Neural cell (in vitro differentiated cells): ENCODE results near the gene CDH16. TPM values are rescaled to one million over a fixed set of nuclear protein-coding genes. Genes with fewer than 3 reads are reported as not detected.

Experiments used
- H2AFZ ChIP-seq: fragments of 200-600, 300-800 bp; sonication (generic), shearing (Covaris generic); 2 replicates; pipeline ENCODE4 v1.6.0; 2014; ENCODE audit warnings: low read depth, mild to moderate bottlenecking, antibody characterized with exemption, low read length, moderate library complexity
- H3F3A ChIP-seq: fragments of 200-600 bp; shearing (Covaris generic); 2 replicates; pipeline ENCODE4 v1.6.1; 2016; ENCODE audit warnings: mild to moderate bottlenecking, moderate library complexity, mixed read lengths, antibody characterized with exemption, low read length; ENCODE audit not compliant: insufficient read depth, poor library complexity, severe bottlenecking
- H3K27ac ChIP-seq: fragments of 200-600, 300-800 bp; sonication (generic), shearing (Covaris generic); 2 replicates; pipeline ENCODE4 v1.5.1; 2014; ENCODE audit warnings: mild to moderate bottlenecking, low read length, moderate library complexity
- H3K27me3 ChIP-seq: fragments of 300-800, 200-600 bp; sonication (generic), shearing (Covaris generic); 2 replicates; pipeline ENCODE4 v1.6.0; 2014; ENCODE audit warnings: mild to moderate bottlenecking, low read depth, low read length, moderate library complexity; ENCODE audit not compliant: insufficient read depth
- H3K36me3 ChIP-seq: fragments of 300-800, 200-600 bp; sonication (generic), shearing (Covaris generic); 2 replicates; pipeline ENCODE4 v1.5.1; 2014; ENCODE audit warnings: mild to moderate bottlenecking, antibody characterized with exemption, low read length, moderate library complexity; ENCODE audit not compliant: insufficient read depth
- H3K4me2 ChIP-seq: fragments of 300-800, 200-600 bp; sonication (generic), shearing (Covaris generic); 2 replicates; pipeline ENCODE4 v1.6.0; 2014; ENCODE audit warnings: mild to moderate bottlenecking, low read length
- H3K4me3 ChIP-seq: fragments of 300-800, 200-600 bp; sonication (generic), shearing (Covaris generic); 2 replicates; pipeline ENCODE4 v1.5.1; 2014; ENCODE audit warnings: mild to moderate bottlenecking, low read length, moderate library complexity
- H3K79me2 ChIP-seq: fragments of 200-600 bp; shearing (Covaris generic); replicated peaks from 2 replicates; pipeline ENCODE4 v1.6.0; 2014; ENCODE audit warnings: mild to moderate bottlenecking, low read length, moderate library complexity; ENCODE audit not compliant: insufficient read depth
- H3K9ac ChIP-seq: fragments of 300-800, 200-600 bp; sonication (generic), shearing (Covaris generic); 2 replicates; pipeline ENCODE4 v1.6.1; 2016; ENCODE audit warnings: mild to moderate bottlenecking, low read length, mixed read lengths
- H3K9me2 ChIP-seq: fragments of 200-600 bp; shearing (Covaris generic); 2 replicates; pipeline ENCODE4 v1.6.1; 2016; ENCODE audit warnings: mild to moderate bottlenecking, low read length, mixed read lengths; ENCODE audit not compliant: insufficient read depth
- H3K9me3 ChIP-seq: fragments of 200-600, 300-800 bp; sonication (generic), shearing (Covaris generic); 2 replicates; pipeline ENCODE4 v1.6.1; 2016; ENCODE audit warnings: mild to moderate bottlenecking, mixed run types, low read length, moderate library complexity, mixed read lengths
- H4K20me1 ChIP-seq: fragments of 200-600 bp; shearing (Covaris generic); 2 replicates; pipeline ENCODE4 v1.6.1; 2016; ENCODE audit warnings: mild to moderate bottlenecking, mixed run types; ENCODE audit not compliant: insufficient read depth
- CTCF ChIP-seq: fragments of 450-650 bp; IDR thresholded peaks from 2 replicates; pipeline ENCODE4 v1.5.1; 2014; ENCODE audit warnings: antibody characterized with exemption, mild to moderate bottlenecking, moderate library complexity; ENCODE audit not compliant: poor library complexity, severe bottlenecking
- EP300 ChIP-seq: fragments of 450-650 bp; conservative IDR thresholded peaks from 2 replicates; pipeline ENCODE4 v1.6.1; 2014; ENCODE audit warnings: antibody characterized with exemption, mild to moderate bottlenecking, moderate library complexity; ENCODE audit not compliant: poor library complexity, severe bottlenecking
- EZH2 ChIP-seq: fragments of 200-600, 300-800 bp; shearing (Covaris generic), sonication (generic); IDR thresholded peaks from 2 replicates; pipeline ENCODE4 v1.6.1; 2014; ENCODE audit warnings: antibody characterized with exemption, low read length, borderline replicate concordance, mild to moderate bottlenecking; ENCODE audit not compliant: insufficient read depth, poor library complexity, severe bottlenecking
- MXI1 ChIP-seq: fragments of 450-650 bp; conservative IDR thresholded peaks from 2 replicates; pipeline ENCODE4 v1.6.1; 2014; ENCODE audit warnings: antibody characterized with exemption, mild to moderate bottlenecking; ENCODE audit not compliant: poor library complexity, severe bottlenecking
- POLR2AphosphoS5 ChIP-seq: IDR thresholded peaks from 2 replicates; pipeline ENCODE4 v1.6.1; 2012
- RAD21 ChIP-seq: fragments of 450-650 bp; conservative IDR thresholded peaks from 2 replicates; pipeline ENCODE4 v1.6.1; 2014; ENCODE audit warnings: antibody characterized with exemption, mild to moderate bottlenecking, moderate library complexity
- REST ChIP-seq: IDR thresholded peaks from 2 replicates; pipeline ENCODE4 v1.6.1; 2012; ENCODE audit warnings: borderline replicate concordance
- SMC3 ChIP-seq: fragments of 450-650 bp; conservative IDR thresholded peaks from 2 replicates; pipeline ENCODE4 v1.6.1; 2014; ENCODE audit warnings: antibody characterized with exemption, mild to moderate bottlenecking, moderate library complexity; ENCODE audit not compliant: poor library complexity
- TAF1 ChIP-seq: IDR thresholded peaks from 2 replicates; pipeline ENCODE4 v1.6.1; 2012; ENCODE audit warnings: low read depth
- polyA plus RNA-seq: library from polyadenylated mRNA; depleted of rRNA; stranded (reverse); fragments of >200 nt; gene quantifications from 2 replicates; pipeline ENCODE4 v1.2.3, GENCODE V29; 2014

CDH16 gene
- polyA plus RNA-seq, 1 donor from 2014 or later: not detected

GRCh38 chr16:66899310-66899944, 19.3 kb downstream of the CDH16 start:
- no peaks in the 10 kb centered on the region for H3K36me3 ChIP-seq
- H3K4me2 ChIP-seq: no peak overlapping the region
- H3K9ac ChIP-seq: no peak overlapping the region
- H4K20me1 ChIP-seq: no peaks in the 10 kb centered on the region
- no peak overlapping the region for H3K27ac ChIP-seq
- H3F3A ChIP-seq: no peaks in the 10 kb centered on the region
- no peak overlapping the region for H3K4me3 ChIP-seq
- H3K27me3 ChIP-seq: no peaks in the 10 kb centered on the region
- H3K9me2 ChIP-seq: no peaks in the 10 kb centered on the region
- H3K9me3 ChIP-seq: no peaks in the 10 kb centered on the region
- TF ChIP-seq EZH2 (no peak), SMC3 (no peak), REST (no peak)
- H3K79me2 ChIP-seq: no peaks in the 10 kb centered on the region
- H2AFZ ChIP-seq: no peak overlapping the region

GRCh38 chr16:66898933-66899309, 19.8 kb downstream of the CDH16 start:
- no peaks in the 10 kb centered on the region for H3K79me2 ChIP-seq
- no peak overlapping the region for H3K27ac ChIP-seq
- H3K27me3 ChIP-seq: no peaks in the 10 kb centered on the region
- no peaks in the 10 kb centered on the region for H3F3A ChIP-seq
- H3K4me3 ChIP-seq: no peak overlapping the region
- no peak overlapping the region for H3K4me2 ChIP-seq
- TF ChIP-seq EZH2 (no peak), EP300 (no peak), TAF1 (no peak), CTCF (no peak), SMC3 (no peak), MXI1 (no peak), REST (no peak), RAD21 (no peak), POLR2AphosphoS5 (no peak)
- H2AFZ ChIP-seq: no peak overlapping the region
- no peaks in the 10 kb centered on the region for H3K36me3 ChIP-seq
- H3K9ac ChIP-seq: no peak overlapping the region
- H4K20me1 ChIP-seq: no peaks in the 10 kb centered on the region
- no peaks in the 10 kb centered on the region for H3K9me3 ChIP-seq
- H3K9me2 ChIP-seq: no peaks in the 10 kb centered on the region
